Right hindlimb (tissue), 1 donor: ENCODE measurements around the gene MAPK10.
A peak's percentile ranks its signal among the peaks of the same experiment; 100 is the strongest.

Experiments used
- DNase-seq: peaks from one replicate; pipeline ENCODE4 v3.0.0-alpha.2; 2018

Gene MAPK10

DNA sequence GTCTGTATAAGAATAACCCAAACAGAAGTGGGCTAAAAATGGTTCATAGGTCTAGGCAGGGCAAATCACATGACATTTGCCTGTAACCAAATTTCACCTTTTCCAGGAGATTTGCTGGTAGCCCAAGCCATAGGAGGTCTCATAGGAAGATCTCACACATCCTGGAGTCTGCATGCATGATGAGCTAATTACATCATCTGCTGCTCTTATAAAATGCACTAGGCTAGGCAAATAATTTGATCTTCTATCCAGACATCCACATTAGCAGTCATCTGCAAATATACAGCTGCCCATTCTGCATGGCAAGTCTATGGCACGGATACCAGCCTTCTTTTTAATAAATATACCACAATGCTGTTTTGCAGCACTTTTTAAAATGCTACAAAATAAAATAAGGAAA lies 87.2 kb downstream of the MAPK10 start:
- no peak for DNase-seq

DNA sequence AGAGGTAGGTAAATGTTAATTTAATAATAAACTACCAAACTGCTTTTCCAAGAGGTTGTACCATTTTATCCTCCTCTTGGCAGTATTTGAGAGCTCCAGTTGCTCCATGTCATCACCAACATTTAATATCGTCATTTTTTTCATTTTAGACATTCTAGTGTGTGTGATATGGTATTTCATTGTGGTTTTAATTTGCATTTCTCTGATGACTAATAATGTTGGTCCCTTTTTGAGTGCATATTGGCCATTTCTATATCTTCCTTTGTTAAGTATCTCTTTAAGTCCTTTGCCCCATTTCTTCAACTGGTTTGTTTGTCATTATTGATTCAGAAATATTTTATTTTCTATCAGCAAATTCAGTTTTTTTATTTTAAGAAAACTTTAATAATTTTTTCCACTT lies 88.8 kb downstream of the MAPK10 start:
- DNase-seq, result no peak

DNA sequence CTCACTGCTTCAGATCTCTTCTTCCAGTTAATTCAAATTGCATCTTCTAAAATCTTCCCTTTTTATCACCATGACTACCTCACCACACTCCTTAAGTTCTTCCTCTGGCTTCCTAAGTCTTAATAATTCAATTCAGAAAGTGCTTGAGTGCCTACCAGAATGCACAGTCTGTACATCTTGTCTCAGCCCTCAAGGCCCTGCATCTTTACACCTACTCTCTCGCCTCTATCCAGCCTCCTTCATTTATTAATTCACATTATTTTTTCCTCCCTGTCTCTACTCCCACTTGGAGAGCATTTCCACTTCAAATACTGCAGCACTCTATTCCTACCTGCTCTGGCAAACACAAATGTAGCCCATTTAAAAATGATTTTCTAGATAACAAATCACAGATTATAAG lies 90.5 kb downstream of the MAPK10 start:
- no peak for DNase-seq

DNA sequence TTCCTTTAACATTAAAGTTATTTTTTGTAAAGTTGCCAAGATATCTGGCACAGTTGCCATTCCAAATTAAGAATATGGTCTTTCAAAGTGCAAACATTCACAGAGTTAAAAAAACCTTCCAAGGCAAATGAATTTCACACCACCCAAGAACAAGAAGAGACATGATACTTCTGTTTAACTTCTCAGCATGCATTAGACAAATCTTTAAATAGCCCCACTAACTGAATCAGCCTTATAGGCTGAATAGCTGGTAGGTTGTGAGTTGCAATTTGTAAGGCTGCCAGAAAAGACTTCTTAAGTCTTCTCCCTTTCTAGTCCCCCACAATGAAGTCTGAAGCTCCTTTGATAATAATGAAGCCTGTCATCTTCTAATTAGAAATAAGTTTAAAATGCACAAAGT lies 95.6 kb downstream of the MAPK10 start:
- no peak for DNase-seq

DNA sequence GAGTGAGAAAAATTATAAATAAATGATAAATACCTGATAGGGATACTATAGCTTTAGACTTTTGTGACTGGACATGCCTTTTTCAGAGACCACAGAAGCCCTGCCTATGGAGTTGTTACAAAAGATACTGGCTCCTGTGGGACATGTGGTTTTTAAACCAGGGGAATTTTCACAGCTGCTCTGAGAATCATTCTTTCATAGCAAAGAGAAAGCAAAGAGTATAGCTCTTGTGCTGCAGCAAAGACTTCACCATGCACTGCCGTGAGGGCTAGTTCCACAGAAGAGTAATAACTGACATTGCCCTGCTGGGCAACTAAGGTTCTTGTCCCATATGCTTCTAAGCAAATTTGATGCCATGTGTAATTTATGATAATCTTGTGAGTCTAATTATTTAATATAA lies 98.2 kb downstream of the MAPK10 start:
- no peak for DNase-seq

DNA sequence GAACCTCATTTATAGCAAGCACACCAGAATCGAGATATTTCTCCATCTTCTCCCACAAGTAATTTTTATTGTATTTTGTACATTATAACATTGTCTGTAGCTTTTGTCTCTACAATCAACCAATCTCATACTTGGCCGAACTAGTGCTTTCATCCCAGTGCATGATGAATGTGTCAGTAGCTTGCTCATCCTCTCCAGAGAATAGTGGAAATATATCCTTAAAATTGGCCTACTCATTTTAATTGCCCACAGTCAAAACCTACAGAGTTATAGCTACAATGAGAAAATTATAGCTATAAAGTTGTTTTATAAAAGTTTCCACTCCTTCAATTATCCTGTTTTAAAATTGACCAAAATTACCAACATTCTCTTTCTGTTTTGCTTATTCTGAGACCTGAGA lies 103.8 kb downstream of the MAPK10 start:
- no peak for DNase-seq

DNA sequence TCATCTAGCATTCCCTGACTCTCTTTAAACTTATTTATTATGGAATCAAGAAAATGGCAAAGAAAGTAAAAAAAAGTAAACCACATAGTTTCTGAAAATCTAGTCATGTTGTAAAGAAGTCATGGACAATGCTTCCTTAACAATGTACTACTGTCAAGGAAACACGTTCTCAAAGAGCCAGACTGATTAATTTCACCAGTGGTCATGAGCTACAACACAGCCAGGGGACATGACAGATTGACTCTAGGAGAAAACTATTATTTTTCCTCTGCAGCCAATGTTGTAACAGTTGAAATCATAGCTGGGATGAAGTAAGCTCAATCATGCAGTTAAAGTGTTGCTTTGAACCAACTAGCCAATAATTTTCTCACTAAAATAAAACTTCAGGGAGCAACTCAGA lies 109.2 kb downstream of the MAPK10 start:
- DNase-seq, result no peak

DNA sequence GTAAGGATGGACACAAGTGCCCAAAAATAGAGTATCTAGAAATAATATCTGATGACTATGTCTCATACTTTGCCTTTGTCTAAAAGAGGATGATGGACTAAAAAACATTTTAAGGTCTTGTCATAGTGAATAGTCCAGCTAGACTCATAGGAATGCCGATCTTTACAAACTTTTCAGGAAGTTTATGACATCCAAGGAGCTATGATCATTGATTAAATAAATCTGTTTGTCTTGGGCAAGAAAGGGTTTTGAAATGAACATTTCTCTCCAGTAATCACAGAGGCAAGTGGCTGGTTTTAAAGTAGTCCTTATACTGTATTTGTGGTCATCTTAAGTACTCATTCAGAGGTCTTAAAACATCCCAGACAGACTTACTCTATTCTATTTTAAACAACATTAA lies 109.8 kb downstream of the MAPK10 start:
- no peak for DNase-seq

DNA sequence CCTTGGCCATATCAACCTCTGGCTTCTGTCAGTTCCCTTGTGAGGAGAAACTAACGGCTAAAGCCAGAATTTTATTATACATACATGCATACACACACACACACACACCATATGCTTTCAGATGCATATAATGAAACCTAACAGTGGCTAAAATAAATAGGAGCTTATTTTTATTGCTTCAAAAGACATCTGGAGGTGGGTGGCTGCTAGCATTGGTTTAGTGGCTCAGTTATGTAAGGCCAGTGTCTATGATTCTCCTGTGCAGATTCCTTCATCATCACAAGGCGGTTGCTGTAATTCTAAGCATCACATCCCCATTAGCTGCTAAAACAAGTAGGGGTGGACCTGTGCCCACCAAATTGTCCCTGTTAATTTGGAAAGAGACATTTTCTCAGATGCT lies 110.8 kb downstream of the MAPK10 start:
- no peak for DNase-seq

DNA sequence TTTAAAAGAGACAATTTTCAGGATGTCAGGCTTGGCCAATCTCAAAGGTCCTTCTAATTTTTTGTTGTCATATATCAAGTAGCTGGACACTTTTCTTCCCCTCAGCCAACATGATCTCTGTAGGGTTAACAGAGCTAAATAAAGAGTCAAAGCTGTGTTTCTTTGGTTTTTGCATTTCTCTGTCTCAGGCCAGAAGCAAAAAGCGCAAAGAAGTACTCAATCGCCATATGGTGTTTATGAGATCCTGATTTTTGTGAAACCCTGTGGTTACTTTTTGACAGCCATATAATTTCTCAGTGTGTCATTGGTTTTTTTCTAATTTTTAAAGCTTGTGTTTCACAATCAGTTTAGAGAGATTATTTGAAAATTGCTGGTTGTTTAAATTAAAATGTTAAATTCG lies 111.9 kb downstream of the MAPK10 start:
- no peak for DNase-seq

DNA sequence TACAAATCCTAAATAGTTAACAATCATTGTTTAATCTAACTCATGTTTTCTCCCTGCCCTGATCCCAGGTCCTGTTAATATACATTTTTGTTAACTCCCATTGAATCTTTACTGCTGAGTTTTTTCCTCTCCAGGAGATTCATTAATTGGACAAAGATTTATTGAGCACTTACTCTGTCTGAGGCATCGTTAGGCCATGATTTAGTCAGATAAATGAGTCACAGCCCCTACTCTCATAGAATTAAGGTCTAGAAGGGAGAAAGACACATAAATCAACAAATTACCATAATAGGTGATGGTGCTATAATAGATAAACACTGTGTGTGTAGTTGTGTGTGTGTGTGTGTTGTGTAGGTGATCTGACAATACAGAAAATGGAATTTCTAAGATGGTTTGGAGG lies 112.5 kb downstream of the MAPK10 start:
- no peak for DNase-seq

DNA sequence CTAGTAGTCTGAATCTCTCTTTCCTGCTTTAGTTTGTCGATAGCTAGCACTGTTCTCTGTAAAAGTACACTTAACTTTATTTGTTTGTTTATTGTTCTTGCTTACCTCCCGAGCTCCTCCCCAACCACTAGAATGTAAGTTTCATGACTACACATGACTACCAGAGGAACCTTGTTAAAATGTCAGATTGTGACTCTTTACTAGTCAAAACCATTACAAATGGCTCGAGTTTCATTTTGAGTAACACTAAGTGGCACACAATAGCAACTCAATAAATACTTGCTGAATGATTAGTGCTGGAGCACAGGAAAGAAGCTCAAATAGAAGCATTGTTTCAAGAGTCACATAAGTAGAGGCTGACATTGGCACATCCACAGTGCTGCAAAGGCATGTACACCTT lies 116.1 kb downstream of the MAPK10 start:
- DNase-seq, result no peak

DNA sequence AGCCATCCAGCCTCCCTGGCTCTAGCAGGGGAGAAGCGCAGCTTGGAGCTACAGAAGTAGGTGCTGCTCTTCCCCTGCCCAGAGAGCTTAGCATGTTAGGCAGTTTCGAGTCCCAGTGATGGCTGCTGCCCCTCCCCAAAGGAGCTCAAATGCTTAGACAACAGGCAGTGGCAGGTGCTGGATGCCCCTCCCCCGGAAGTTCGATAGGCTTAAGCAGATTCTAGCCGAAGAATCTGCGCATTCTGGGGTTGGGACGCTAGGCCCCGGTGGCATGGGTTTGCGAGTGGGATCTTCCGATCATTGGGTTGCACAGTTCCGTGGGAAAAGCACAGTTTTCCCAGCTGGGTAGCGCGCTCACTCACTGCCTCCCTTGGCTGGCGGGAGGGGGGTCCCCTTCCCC lies 117.2 kb downstream of the MAPK10 start:
- DNase-seq, result no peak

DNA sequence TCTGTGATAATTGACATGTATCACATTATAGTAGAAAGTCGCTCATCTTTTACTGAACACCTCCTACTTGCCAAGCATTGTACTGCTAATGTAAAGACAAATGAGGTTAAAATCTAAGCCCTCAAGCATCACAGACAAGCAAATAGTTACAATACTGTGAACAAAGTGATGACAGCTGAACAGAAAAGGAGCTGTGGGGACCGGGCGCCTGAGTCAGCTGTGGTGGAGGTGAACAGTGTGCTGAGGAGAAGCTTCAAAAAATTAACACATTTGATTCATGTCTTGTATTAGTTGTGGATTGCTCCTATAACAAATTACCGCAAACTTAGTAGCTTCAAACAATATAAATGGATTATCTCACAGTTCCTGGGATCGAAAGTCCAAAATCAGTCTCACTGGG lies 124.3 kb downstream of the MAPK10 start:
- DNase-seq, result no peak

DNA sequence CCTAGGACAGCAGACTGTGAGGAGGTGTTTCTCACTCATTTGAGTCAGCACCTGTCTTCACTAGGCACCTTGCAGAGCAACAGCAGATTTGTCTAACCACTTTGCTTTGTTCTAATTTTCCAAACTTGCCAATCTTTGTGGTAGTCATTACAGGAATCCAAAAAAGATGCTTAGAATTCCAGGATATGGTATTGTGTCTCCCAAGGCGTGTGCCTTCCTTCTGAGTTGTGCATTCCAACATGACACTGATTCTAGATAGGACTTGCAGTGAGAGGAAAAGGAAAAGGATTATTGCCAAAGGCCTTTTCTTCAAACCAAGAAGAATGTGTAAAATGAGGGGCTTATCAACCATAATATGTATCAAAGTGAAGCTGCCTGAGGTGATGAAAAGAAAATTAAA lies 126.2 kb downstream of the MAPK10 start:
- DNase-seq, result no peak

DNA sequence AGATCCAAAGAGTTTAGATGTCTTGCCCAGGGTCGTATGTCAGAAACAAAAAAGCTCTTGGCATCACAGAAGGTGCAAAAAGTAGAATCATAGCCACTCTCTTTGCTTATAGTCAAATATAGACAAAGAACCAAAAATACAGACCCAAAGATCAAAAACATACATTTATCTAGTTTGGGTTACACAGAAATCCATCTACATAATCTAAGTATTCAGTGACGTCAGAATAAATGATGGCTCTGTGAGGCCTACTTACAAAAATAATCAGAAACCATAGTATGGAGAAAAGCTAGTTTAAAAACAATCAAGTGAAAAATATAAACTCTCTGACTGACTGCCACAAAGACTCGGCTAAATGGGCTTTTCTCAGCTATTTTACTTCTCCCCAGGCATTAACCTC lies 126.8 kb downstream of the MAPK10 start:
- no peak for DNase-seq

DNA sequence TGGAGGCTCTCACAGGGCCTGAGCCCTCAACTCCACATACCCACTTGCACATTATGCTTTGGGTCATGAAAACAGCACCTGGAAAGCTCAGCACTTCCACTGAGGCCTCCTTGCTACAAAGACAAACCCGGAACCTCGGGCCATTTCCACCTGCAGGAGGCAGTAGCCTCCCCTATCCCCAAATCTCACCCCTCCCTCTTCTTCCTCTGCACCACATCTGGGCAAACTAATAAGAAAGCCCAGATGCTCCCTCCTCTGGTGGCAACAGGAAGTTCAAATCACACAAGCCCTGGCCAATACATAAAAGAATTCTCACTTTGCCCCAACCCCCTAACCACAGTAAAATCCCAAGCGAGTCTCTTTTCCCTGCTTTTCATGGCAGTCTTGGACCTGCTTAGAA lies 136.4 kb downstream of the MAPK10 start:
- no peak for DNase-seq

DNA sequence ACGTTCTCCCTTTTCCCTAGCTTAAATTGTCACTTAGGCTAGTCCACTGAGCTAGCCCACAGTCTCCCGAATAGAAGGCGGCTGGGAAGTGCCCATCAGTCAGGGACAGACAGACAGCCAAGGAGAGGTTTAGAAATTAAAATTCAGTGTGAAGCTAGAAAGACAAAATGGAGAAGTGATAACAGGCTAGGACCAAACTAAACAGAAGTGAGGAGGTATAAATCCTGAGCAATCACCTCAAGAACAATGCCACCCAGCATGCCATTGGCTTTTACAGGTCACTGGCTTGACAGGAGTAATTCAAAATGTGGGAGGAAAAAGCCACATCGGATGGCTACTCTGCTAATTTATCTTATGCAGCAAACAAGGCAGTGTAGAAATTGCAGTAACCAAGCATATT lies 138.9 kb downstream of the MAPK10 start:
- no peak for DNase-seq

DNA sequence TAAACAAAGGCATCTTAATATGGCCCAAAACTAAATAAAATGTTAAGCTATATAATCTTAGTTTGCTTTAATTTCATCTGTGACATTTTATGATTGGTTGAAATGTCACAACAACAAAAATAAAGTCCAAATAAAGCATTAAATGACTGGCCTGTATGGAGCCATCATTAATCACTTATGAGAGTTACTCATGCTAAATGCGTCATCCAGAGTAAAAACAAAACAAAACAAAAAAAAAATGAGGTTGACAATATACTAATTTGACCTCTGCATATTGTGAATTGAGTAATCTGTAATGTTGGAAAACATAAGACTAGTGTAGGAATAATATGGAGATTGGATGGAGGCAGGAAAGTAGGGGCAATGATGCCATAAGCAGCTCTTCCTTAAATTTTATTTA lies 139.7 kb downstream of the MAPK10 start:
- no peak for DNase-seq

DNA sequence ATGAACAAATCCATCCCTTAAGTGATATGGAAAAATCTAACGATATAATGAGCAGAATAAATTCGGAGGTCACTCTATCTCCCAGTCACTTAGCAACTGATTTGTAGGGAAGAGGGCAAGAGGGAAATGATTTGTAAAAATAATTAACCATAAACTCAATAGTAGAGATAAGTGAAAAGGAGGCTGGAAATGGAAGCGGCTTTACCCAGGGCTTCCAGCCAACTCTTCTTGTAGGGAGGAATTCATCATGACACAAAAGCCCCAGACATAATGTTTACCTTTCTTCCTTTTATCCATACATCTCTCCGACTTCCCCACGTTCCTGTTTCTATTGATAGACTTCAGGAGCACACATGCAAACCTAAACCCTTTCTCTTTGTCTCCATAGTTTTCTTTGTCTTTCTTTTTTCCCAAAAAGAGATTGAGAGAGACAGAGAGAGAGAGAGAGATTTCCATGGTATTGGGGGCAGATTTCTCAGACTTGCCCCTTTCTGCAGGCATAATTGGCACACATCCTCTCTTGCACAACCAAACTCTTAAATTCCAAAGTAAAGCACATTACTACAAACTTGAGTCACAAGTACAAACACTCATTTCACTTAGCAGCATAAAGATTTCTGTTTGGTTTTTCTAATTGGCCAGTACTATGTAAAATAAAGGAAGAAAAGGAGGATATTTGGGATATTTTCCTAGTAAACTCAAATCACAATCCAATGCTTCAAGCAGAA lies 140.9 kb downstream of the MAPK10 start:
- DNase-seq, result no peak

DNA sequence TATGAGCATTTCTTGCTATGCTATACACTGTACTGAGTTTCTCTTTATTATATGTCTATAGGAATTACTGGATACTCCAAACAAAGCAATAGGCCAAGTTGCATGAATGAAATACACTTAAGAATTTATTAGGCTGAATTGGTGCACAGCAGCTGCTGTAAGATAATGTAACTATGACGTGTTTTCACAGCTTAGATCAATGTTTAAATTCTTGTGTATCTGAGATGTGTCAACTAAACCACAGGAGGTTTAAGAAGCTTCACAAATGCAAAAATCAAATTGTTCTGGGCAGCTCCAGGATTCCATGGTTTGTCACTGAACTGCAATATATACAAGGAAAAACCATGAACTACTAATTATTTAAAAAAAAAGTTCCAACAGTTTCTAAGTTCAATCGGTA lies 156.7 kb downstream of the MAPK10 start:
- no peak for DNase-seq

DNA sequence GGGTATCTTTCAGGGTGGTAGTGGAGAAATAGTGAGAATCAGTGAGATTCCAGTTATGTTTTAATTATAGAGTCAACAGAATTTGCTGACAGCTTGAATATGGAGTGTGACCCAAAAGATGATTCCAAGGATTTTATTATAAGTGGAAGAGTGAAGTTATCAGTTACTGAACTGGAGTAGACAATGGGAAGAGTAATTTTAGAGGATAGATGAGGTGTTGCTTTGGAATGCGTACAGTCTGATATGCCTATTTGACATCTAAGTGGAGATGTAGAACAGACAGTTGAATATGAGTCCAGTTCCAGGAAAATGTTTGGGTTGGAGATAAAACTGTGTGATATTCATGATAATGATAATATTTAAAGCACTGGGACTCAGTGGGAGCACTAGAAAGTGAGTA lies 174.2 kb downstream of the MAPK10 start:
- DNase-seq, result no peak

DNA sequence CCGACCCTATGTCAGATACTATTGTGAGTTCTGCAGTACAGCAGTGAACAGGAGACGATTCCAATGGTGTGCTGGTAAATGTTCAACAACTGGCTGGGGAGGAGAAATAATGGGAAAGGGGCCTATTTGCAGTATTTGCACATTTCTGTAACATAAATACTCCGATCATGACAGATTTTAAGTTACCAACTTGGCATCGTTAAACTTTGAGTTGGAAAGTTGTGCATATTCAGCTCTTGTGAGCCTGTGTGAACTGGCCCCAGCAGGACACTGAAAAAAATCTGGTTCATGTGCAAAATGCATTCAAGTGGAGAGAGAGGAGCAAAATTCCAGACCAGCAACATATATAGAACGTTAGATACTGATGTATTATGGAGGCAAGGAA lies 175.0 kb downstream of the MAPK10 start:
- DNase-seq, result peak; percentile 14

DNA sequence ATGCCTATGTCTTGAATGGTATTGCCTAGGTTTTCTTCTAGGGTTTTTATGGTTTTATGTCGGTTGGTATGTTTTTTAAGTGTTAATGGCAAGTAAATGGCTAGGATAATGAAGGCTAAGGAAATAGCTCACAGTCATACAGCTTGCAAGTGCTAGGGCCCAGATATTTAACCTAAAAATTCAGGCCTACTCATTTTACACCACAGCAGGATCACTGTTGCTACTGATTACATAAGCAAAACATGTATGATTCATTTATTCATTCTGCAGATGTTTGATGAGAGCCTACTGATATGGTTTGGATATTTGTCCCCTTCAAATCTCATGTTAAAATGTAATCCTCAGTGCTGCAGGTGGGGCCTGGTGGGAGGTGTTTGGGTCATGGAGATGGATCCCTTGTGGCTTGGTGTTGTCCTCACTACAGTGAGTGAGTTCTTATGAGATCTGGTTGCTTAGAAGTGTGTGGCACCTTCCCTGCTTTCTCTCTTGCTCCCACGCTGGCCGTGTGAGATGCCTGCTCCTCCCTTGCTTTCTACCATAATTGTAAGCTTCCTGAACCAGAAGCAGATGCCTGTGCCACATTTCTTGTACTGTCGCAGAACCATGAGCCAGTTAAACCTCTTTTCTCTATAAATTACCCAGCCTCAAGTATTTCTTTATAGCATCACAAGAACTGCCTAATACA lies 175.5 kb downstream of the MAPK10 start:
- DNase-seq, result no peak

DNA sequence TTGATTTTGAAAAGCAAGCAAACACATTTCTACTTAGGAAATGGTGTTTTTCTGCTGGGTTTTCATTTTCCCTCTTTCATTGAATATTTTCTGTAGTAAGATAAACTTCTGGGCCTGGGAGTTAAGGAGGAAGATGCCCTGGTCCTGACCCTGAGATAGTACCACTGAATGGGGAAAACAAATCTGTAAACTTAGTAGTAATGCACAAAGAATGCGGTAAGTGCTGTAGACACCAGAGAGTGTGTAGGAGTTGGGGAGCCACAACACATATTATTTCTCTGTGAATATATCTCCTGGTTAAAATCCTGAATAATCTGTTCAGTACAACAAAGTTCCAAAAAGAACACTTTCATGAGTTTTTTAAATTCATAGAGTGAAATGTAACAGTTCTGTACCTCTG lies 178.3 kb downstream of the MAPK10 start:
- DNase-seq, result no peak
